ENCODE measurements around the gene EMC10.

The EMC10 gene

DNA sequence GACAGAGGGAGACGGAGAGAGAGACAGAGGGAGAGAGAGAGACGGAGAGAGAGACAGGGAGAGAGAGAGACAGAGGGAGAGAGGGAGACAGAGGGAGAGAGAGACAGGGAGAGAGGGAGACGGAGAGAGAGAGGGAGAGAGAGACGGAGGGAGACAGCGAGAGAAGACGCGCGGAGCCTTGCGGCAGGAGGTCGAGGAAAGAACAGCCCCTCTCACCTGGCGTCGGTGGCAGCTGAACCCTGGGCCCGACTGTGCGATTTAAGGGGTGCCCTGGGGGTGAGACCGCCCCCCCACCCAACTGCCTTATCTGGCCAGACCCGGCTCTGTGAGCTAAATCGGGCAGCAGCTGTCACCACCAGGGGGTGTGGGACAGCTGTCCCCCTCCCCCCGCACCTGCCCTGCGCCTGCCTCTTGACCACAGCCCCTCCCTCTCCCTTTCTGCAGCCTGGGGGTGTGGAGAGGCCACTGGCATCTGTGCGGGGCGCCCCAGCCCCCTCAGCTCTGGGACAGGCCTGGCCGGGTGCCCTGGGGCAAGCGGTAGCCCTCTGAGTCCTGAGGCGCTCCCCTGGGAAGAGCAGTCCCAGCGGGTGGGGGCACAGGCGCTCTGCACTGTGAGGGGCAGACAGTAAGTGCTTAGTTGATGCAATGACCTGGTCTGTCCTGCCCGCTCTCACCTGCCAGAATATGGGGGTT, 23.9 kb downstream of the EMC10 start (continued):
- TF ChIP-seq, protein P1, sequence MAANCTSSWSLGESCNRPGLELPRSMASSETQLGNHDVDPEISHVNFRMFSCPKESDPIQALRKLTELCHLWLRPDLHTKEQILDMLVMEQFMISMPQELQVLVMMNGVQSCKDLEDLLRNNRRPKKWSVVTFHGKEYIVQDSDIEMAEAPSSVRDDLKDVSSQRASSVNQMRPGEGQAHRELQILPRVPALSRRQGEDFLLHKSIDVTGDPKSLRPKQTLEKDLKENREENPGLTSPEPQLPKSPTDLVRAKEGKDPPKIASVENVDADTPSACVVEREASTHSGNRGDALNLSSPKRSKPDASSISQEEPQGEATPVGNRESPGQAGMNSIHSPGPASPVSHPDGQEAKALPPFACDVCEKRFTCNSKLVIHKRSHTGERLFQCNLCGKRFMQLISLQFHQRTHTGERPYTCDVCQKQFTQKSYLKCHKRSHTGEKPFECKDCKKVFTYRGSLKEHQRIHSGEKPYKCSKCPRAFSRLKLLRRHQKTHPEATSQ (tag by site-specific recombination; IDR thresholded peaks at IDR 0.05): no peak
- TF ChIP-seq ZIC2 (tag by site-specific recombination; IDR thresholded peaks at IDR 0.05) (peak; percentile 94), ZNF311 (tag by site-specific recombination; IDR thresholded peaks at IDR 0.05; ENCODE audit: borderline replicate concordance) (no peak), ZNF248 (tag by site-specific recombination; IDR thresholded peaks at IDR 0.05) (no peak), ZNF585B (tag by site-specific recombination; IDR thresholded peaks at IDR 0.05) (no peak), KLF16 (tag by site-specific recombination; IDR thresholded peaks at IDR 0.05) (no peak), HOXD13 (CRISPR knock-in tag; IDR thresholded peaks at IDR 0.05; ENCODE audit: borderline replicate concordance) (no peak), GLIS2 (tag by site-specific recombination; IDR thresholded peaks at IDR 0.05) (peak; percentile 65), ZNF529 (tag by site-specific recombination; IDR thresholded peaks at IDR 0.05; ENCODE audit: insufficient replicate concordance) (no peak), ZFP37 (tag by site-specific recombination; IDR thresholded peaks at IDR 0.05) (0 out of 2 replicates have a peak, but pooled peaks have one; percentile 19), ZNF514 (tag by site-specific recombination; IDR thresholded peaks at IDR 0.05) (no peak), ZNF571 (tag by site-specific recombination; IDR thresholded peaks at IDR 0.05) (no peak), BCL11A (tag by site-specific recombination; IDR thresholded peaks at IDR 0.05; ENCODE audit: low read depth) (0 out of 2 replicates have a peak, but pooled peaks have one; percentile 15), GLI2 (tag by site-specific recombination; IDR thresholded peaks at IDR 0.05; ENCODE audit: borderline replicate concordance, low read depth) (no peak), GLI4 (tag by site-specific recombination; IDR thresholded peaks at IDR 0.05) (peak; percentile 28; the same call in 1 of the 2 replicates), ZNF214 (tag by site-specific recombination; IDR thresholded peaks at IDR 0.05; ENCODE audit: borderline replicate concordance) (no peak), ZBTB17 (tag by site-specific recombination; IDR thresholded peaks at IDR 0.05) (no peak), ZBTB48 (tag by site-specific recombination; IDR thresholded peaks at IDR 0.05) (no peak), ZNF391 (tag by site-specific recombination; IDR thresholded peaks at IDR 0.05; ENCODE audit: borderline replicate concordance, low read depth) (no peak), SP7 (tag by site-specific recombination; IDR thresholded peaks at IDR 0.05) (no peak), MZF1 (tag by site-specific recombination; IDR thresholded peaks at IDR 0.05; ENCODE audit: borderline replicate concordance) (no peak), ZNF202 (tag by site-specific recombination; IDR thresholded peaks at IDR 0.05; ENCODE audit: borderline replicate concordance) (peak; percentile 61; the same call in 1 of the 2 replicates), ZNF174 (tag by site-specific recombination; IDR thresholded peaks at IDR 0.05) (no peak), ZNF558 (tag by site-specific recombination; IDR thresholded peaks at IDR 0.05) (no peak), FEZF1 (tag by site-specific recombination; IDR thresholded peaks at IDR 0.05) (no peak), ZBTB1 (tag by site-specific recombination; IDR thresholded peaks at IDR 0.05) (no peak), ZNF701 (tag by site-specific recombination; IDR thresholded peaks at IDR 0.05) (no peak), ZNF426 (tag by site-specific recombination; IDR thresholded peaks at IDR 0.05) (no peak)
- TF ChIP-seq, protein P2, sequence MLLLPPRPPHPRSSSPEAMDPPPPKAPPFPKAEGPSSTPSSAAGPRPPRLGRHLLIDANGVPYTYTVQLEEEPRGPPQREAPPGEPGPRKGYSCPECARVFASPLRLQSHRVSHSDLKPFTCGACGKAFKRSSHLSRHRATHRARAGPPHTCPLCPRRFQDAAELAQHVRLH (tag by site-specific recombination; IDR thresholded peaks at IDR 0.05): no peak
- TF ChIP-seq, protein P3, sequence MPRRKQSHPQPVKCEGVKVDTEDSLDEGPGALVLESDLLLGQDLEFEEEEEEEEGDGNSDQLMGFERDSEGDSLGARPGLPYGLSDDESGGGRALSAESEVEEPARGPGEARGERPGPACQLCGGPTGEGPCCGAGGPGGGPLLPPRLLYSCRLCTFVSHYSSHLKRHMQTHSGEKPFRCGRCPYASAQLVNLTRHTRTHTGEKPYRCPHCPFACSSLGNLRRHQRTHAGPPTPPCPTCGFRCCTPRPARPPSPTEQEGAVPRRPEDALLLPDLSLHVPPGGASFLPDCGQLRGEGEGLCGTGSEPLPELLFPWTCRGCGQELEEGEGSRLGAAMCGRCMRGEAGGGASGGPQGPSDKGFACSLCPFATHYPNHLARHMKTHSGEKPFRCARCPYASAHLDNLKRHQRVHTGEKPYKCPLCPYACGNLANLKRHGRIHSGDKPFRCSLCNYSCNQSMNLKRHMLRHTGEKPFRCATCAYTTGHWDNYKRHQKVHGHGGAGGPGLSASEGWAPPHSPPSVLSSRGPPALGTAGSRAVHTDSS (tag by site-specific recombination; IDR thresholded peaks at IDR 0.05): no peak
- TF ChIP-seq, protein P4, sequence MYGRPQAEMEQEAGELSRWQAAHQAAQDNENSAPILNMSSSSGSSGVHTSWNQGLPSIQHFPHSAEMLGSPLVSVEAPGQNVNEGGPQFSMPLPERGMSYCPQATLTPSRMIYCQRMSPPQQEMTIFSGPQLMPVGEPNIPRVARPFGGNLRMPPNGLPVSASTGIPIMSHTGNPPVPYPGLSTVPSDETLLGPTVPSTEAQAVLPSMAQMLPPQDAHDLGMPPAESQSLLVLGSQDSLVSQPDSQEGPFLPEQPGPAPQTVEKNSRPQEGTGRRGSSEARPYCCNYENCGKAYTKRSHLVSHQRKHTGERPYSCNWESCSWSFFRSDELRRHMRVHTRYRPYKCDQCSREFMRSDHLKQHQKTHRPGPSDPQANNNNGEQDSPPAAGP (tag by site-specific recombination; IDR thresholded peaks at IDR 0.05): no peak
- TF ChIP-seq, protein P5, sequence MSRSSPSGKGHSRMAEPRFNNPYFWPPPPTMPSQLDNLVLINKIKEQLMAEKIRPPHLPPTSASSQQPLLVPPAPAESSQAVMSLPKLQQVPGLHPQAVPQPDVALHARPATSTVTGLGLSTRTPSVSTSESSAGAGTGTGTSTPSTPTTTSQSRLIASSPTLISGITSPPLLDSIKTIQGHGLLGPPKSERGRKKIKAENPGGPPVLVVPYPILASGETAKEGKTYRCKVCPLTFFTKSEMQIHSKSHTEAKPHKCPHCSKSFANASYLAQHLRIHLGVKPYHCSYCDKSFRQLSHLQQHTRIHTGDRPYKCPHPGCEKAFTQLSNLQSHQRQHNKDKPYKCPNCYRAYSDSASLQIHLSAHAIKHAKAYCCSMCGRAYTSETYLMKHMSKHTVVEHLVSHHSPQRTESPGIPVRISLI (tag by site-specific recombination; IDR thresholded peaks at IDR 0.05): no peak
- TF ChIP-seq, protein P6, sequence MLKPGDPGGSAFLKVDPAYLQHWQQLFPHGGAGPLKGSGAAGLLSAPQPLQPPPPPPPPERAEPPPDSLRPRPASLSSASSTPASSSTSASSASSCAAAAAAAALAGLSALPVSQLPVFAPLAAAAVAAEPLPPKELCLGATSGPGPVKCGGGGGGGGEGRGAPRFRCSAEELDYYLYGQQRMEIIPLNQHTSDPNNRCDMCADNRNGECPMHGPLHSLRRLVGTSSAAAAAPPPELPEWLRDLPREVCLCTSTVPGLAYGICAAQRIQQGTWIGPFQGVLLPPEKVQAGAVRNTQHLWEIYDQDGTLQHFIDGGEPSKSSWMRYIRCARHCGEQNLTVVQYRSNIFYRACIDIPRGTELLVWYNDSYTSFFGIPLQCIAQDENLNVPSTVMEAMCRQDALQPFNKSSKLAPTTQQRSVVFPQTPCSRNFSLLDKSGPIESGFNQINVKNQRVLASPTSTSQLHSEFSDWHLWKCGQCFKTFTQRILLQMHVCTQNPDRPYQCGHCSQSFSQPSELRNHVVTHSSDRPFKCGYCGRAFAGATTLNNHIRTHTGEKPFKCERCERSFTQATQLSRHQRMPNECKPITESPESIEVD (tag by site-specific recombination; IDR thresholded peaks at IDR 0.05): no peak

Measured in HEK293 (cell line).